ENCODE measurements around the gene SPEM3. TPM values are rescaled to one million over a fixed set of nuclear protein-coding genes. Genes with fewer than 3 reads are reported as not detected.

SPEM3 gene
- total RNA-seq, 1 donor: not detected

- H3K4me3 ChIP-seq (ENCODE audit: low read depth, low read length): peak overlapping the region; percentile 86
- no peak for DNase-seq (ENCODE audit: low read depth)
- TF ChIP-seq, protein P1, sequence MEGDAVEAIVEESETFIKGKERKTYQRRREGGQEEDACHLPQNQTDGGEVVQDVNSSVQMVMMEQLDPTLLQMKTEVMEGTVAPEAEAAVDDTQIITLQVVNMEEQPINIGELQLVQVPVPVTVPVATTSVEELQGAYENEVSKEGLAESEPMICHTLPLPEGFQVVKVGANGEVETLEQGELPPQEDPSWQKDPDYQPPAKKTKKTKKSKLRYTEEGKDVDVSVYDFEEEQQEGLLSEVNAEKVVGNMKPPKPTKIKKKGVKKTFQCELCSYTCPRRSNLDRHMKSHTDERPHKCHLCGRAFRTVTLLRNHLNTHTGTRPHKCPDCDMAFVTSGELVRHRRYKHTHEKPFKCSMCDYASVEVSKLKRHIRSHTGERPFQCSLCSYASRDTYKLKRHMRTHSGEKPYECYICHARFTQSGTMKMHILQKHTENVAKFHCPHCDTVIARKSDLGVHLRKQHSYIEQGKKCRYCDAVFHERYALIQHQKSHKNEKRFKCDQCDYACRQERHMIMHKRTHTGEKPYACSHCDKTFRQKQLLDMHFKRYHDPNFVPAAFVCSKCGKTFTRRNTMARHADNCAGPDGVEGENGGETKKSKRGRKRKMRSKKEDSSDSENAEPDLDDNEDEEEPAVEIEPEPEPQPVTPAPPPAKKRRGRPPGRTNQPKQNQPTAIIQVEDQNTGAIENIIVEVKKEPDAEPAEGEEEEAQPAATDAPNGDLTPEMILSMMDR (IDR thresholded peaks at IDR 0.05; ENCODE audit: insufficient read depth, low read depth, low read length): peak; percentile 5
Measured at GRCh38 chr17:7393613-7394451, 34.8 kb upstream of the SPEM3 start.

DNA sequence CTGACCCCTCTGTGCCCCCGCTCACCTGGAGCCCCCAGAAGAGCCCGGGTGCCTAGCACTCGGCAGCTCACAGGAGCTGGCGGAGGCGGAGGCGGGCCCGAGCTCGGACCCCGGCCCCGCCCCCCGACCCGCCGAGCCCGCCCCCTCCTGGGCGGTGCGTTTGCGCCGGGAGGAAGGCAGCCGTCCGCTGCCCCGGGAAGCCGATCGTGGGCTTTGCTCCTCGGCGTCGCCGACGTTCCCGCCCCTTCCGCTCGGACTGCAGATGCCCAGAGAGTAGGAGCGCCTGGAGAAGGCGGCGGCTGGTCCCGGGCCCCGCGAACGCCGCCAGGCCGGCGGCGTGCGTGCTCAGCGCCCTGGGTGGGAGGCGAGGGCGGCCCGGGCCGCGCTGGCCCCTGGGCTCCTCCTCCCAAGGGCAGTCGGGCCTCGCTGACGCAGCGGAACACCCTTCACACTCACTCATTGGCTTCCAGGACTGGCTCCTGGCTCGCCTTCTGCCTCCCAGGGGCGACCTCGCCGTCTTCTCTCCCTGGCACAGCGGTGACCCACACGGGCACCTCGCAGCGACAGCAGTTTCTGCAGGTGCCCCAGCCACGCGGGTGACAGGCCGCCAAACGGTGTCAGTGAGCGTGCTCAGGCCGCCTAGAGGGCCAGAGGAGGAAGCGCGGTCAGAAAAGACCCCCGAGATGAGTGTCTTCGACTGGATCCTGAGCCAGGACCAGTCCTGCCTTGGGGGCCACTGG lies 34.0 kb upstream of the SPEM3 start, which contains the start of gene PLSCR3:
Gene PLSCR3, minus strand, starts transcription at position 74 of the 740 bp plus-strand sequence. CDS start 415 bp downstream, outside the sequence.
- TF ChIP-seq, protein P1 (IDR thresholded peaks at IDR 0.05; ENCODE audit: insufficient read depth, low read depth, low read length): peak; percentile 46
- H3K4me3 ChIP-seq (ENCODE audit: low read depth, low read length): peak within 1 kb of the TSS; percentile 86
- DNase-seq (ENCODE audit: low read depth): peak; percentile 87

GRCh38 chr17:7396147-7396546 lies 32.5 kb upstream of the SPEM3 start:
- TF ChIP-seq, protein P1 (IDR thresholded peaks at IDR 0.05; ENCODE audit: insufficient read depth, low read depth, low read length): no peak

DNA sequence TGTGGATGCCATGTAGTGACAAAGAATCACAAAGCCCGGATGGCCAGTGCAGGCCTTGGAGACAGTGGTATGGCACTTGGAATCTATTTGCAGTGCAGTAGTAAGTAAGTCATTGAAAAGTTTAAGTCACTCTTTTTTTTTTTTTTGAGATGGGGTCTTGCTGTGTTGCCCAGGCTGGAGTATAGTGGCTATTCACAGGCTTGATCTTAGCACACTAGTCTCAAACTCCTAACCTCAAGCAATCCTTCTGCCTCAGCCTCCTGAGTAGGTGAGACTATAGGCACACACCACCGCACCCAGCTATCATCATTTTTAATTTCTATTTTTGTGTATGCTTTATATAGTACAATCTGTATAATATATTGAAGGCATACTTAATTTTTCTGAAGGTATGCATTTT lies 30.0 kb upstream of the SPEM3 start:
- no peak overlapping the region for H3K4me3 ChIP-seq (ENCODE audit: low read depth, low read length)
- DNase-seq (ENCODE audit: low read depth): no peak
- TF ChIP-seq, protein P1 (IDR thresholded peaks at IDR 0.05; ENCODE audit: insufficient read depth, low read depth, low read length): no peak

More at GRCh38 chr17:7396147-7396546, 32.5 kb upstream of the SPEM3 start:
- DNase-seq (ENCODE audit: low read depth): no peak
- no peak overlapping the region for H3K4me3 ChIP-seq (ENCODE audit: low read depth, low read length)

- no peak for DNase-seq (ENCODE audit: low read depth)
- TF ChIP-seq, protein P1 (IDR thresholded peaks at IDR 0.05; ENCODE audit: insufficient read depth, low read depth, low read length): no peak
Measured at GRCh38 chr17:7403043-7403726, 25.5 kb upstream of the SPEM3 start.

DNA sequence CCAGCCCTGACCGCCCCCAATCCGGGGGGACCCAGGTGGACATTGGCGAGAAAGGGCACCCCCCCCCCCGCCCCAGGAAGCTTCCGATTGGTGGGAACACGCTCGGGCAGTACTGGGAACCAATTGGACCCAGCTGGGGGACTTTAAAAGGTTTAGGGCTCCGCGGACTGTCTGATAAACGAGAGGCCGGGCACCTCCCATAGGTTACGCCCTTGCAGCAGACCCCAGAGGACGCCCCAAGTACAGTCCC lies 25.0 kb upstream of the SPEM3 start:
- DNase-seq (ENCODE audit: low read depth): no peak
- H3K4me3 ChIP-seq (ENCODE audit: low read depth, low read length): peak overlapping the region; percentile 75
- TF ChIP-seq, protein P1 (IDR thresholded peaks at IDR 0.05; ENCODE audit: insufficient read depth, low read depth, low read length): no peak

More at GRCh38 chr17:7403043-7403726, 25.5 kb upstream of the SPEM3 start:
- H3K4me3 ChIP-seq (ENCODE audit: low read depth, low read length): peak overlapping the region; percentile 75

Measured in fibroblast of villous mesenchyme (primary cell).